DMS53 (cell line): ENCODE measurements around the gene EIF1AD.

Experiments
- DNase-seq: peaks from one replicate; lab custom pipeline; 2025; lab: John Stamatoyannopoulos, UW

Gene EIF1AD

DNA sequence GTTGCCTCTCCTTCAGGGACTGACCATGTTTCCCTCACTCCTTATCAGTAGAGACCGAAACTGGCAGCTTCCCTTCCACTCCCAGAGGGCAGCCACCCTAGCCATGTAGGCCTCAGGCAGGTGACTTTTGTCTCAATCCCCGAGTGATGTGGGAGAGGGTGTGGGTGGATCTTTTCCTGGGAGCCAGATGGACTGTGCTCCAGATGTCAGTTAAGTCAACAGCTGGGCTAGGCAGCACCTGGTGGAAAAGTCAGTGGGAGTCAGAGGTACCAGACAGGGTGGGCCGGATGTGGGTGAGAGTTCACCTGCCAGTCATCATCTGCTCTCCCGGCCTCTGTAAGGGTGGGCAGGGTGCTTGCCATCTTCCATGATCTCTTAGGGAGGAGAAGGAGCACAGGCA lies 2.2 kb upstream of the EIF1AD start:
- peak; percentile 26 for DNase-seq

DNA sequence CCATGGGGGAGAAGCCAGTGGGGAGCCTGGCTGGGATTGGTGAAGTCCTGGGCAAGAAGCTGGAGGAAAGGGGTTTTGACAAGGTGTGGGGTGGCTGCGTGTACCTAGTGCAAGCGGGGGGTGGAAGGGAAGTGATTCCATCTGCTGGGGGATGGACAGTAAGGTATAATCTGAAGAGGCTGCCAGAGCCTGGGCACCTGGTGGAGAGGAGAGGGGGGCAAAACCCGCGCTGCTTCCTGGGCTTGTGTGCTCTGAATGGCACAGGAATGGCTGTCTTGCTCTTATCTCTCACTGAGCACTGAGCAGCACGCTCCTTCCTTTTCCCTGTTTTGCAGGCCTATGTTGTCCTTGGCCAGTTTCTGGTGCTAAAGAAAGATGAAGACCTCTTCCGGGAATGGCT lies 1.3 kb upstream of the EIF1AD start:
- no peak for DNase-seq

GRCh38 chr11:66002648-66003225 lies 780 bp upstream of the EIF1AD start:
- peak; percentile 80 for DNase-seq

GRCh38 chr11:65997286-65997685 lies 4.7 kb downstream of the EIF1AD start:
- no peak for DNase-seq

DNA sequence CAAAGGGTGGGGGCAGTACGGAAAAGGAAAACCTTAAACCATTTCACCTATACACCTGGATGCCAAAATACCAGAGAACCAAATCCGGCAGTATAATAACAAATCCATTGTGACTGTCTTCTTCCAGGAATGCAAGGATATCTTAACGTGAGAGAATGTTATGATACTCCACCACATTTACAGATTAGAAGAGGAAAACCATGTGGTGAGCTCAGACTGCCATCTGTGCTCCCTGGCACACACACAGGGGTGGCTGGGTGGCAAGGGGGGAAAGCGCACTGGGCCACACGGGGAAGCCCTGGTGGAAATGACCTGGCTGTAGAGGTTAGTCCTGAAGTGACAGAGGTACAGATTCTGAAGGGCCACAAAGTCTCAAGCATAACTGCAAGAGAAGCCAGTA lies 9.9 kb downstream of the EIF1AD start:
- DNase-seq, result no peak

- peak; percentile 96 for DNase-seq
Observed at GRCh38 chr11:65988791-65989592, 13.0 kb downstream of the EIF1AD start.

- DNase-seq, result no peak
Observed at GRCh38 chr11:65987336-65987735, 14.6 kb downstream of the EIF1AD start.

GRCh38 chr11:65983589-65983987 lies 18.4 kb downstream of the EIF1AD start:
- no peak for DNase-seq

- DNase-seq, result no peak
Observed at GRCh38 chr11:65982824-65983588, 19.0 kb downstream of the EIF1AD start.

DNA sequence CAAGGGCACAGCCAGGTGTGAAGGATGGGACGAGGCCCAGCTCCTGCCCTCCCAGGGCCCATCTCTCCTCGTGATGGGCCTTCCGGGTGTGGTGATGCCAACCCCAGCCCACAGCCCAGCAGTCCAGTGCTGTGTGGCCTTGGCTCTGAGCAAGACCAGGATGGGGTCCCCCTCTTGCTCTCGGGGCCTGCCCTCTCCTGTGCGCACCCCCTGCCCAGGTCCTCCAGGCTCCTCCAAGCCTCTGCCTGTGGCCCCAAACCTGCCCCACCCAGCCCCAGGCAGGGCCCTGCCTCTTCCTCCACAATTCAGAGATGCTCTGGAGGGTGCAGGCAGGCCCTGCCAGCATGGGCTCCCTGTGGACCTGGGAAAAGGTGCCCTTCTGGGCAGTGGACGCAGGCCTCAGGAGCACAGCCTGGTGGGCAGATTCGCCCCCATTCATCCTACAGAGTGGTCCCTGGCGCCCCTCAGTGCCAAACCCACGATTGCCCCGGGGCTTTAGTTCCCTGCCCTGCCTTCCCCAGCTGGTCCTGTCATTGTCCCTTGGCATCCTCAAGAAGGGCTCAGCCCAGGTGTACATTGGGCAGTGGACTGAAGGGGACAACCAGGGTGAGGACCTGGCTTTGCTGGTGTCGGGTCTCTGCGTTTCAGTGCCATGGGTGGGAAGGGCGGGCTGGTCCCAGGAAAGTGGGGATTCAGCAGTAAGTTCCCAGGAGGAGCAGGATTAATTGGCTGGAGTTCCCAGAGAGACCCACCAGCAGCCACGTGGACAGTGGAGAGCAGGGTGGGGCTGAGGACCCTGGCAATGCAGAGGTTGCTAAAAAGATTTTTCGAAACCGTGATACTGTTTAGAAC lies 19.8 kb downstream of the EIF1AD start:
- DNase-seq, result no peak

DNA sequence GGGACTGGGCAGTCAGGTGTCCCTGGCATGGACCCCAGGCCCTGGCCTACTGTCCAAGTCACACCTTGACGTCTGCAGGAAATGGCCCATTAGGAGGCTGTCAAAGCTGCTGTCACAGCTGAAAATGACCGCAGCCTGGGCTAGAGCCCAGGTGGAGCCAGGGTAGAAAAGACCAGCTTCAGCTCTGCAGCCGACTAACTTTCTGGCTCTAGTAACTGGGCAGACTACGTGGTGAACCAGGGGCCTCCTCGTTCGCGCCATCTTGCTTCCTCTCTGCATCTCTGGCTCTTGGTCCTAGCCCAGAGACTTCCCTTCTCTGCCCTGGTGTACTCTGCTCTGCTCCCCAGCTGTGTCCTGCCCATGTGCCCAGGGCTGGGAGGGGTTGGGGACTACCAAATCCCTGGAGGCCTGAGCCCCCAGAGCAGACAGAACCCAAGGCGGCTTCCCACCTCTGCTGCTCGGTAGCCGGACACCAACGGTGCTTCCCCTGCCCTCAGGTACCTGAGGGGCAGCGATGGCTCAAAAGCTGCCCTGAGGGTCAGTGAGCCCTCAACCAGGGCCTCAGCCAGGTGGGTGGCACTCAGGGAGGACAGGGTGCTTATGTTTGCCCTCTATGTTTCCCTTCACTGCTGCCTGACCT lies 20.7 kb downstream of the EIF1AD start:
- no peak for DNase-seq

DNA sequence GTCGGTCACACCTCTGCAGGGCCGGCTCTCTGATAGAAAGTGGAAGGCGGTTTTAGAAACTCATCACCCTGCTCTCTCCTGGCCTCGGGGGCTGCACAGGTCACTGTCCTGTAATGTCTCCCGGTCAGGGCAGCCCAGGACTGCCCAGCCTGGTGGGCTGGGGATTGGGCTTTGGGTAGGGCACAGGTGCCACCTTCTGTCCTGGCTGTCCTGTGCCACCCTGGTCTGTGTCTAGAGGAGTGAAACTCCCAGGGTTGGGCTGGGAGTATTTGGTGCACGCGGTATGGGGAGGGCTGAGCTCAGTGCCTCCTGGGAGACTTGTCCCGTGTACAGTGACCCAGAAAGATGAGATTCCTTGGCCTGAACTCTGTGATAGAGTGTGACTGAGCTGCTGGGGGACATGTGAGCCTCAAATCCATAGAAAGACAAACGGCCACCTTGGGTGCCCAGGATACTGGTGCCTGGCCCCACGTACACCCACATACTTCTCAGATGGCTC lies 22.6 kb downstream of the EIF1AD start:
- no peak for DNase-seq

DNA sequence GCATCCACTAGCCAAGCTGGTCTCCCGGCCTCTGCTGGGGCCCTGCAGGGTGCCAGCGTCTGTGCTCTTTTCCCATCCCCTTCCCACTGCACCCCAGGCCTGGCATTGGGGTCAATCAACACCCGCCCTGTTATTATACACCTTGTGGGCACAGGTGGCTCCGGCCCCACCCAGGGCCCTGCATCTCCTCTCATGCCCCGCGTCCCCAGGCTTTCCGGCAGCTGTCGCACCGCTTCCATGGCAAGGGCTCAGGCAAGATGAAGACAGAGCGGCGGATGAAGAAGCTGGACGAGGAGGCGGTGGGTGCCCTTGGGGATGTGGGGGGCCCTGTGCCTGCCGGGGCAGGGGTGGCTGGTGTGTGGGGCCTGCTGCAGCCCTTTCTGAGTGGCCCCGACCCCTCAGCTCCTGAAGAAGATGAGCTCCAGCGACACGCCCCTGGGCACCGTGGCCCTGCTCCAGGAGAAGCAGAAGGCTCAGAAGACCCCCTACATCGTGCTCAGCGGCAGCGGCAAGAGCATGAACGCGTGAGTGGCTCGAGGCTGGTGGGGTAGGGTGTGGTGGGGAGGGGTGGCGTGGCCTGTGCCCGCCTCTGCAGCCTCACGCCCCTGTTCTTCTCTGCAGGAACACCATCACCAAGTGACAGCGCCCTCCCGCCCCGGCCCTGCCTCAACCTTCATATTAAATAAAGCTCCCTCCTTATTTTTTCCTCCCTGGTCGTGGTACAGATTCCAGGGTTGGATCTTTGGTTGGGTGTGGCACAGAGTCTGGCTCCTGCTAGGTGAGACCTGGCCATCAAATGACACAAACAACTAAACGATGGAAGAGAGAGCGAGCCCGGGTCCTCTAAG lies 23.3 kb downstream of the EIF1AD start:
- DNase-seq, result no peak

GRCh38 chr11:65977621-65978390 lies 24.2 kb downstream of the EIF1AD start:
- no peak for DNase-seq

DNA sequence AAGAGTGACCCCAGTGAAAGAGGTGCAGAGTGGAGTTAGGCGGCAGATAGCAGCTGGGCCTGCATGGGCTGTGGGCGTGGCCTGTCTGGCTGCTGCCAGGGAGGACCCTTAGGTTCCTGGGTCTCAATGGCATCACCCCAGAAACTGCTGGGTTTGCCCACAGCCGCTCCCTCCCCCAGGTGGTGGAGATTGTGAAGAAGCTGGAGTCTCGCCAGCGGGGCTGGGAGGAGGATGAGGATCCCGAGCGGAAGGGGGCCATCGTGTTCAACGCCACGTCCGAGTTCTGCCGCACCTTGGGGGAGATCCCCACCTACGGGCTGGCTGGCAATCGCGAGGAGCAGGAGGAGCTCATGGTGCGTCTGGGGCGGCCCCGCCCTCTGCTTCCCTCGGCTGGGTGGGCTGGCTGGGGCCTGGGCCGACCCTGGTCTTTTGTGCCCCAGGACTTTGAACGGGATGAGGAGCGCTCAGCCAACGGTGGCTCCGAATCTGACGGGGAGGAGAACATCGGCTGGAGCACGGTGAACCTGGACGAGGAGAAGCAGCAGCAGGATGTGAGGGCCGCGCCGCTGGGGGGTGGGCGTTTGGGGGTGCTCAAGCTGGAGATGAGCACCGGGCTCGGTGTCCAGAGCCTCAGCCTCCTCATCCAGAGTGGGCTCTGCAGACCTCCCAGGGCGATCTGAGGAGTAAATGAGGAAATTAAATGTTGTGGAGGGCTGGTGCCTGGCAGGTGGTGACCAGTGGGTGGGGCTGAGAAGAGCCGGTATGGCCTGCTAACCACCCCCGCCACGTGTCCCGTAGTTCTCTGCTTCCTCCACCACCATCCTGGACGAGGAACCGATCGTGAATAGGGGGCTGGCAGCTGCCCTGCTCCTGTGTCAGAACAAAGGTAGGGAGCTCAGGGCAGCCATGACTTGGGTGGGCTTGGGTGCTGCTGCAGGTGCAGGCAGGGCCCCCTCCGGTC lies 25.5 kb downstream of the EIF1AD start:
- DNase-seq, result no peak

- DNase-seq, result no peak
Observed at GRCh38 chr11:65975771-65976170, 26.2 kb downstream of the EIF1AD start.

- peak; percentile 34 for DNase-seq
Observed at GRCh38 chr11:65973439-65974110, 28.4 kb downstream of the EIF1AD start.

- no peak for DNase-seq
Observed at GRCh38 chr11:65972116-65972515, 29.8 kb downstream of the EIF1AD start.
